Colonic mucosa (tissue), 4 donors: Measurements from ENCODE around the gene WDR90. TPM values are rescaled to one million over a fixed set of nuclear protein-coding genes. Genes with fewer than 3 reads are reported as not detected.
"Not testable (repeated sequence)": the region's sequence is repeated elsewhere in the genome, so short reads cannot be mapped to it uniquely, and the experiment has no call there.

Source experiments
- DNase-seq: peaks from one replicate; pipeline ENCODE4 v3.0.0-alpha.2; 2020
- H3K27ac ChIP-seq: fragments of 200-600 bp; one replicate; pipeline ENCODE4 v1.8.0; 2021
- H3K27me3 ChIP-seq: fragments of 200-600 bp; one replicate; pipeline ENCODE4 v1.8.0; 2021
- H3K36me3 ChIP-seq: fragments of 200-600 bp; one replicate; pipeline ENCODE4 v1.8.0; 2021
- H3K4me1 ChIP-seq: fragments of 200-600 bp; one replicate; pipeline ENCODE4 v1.8.0; 2021; ENCODE audit warnings: mild to moderate bottlenecking
- H3K4me3 ChIP-seq: fragments of 200-600 bp; one replicate; pipeline ENCODE4 v1.8.0; 2021
- H3K9ac ChIP-seq, 2 donors: one replicate each; pipeline ENCODE4 v1.7.0; 2013; ENCODE audit warnings: control low read depth in 2 of 2, low read depth in 2 of 2, low read length in 2 of 2
- H3K9me3 ChIP-seq: fragments of 200-600 bp; one replicate; pipeline ENCODE4 v1.8.0; 2021
- intact Hi-C: fragments of 100-400 bp; cut with DNase I; formaldehyde crosslinking; loops from one replicate; pipeline ENCODE4 v1.14.1; 2022
- total RNA-seq, 2 donors: library from RNA; stranded (reverse); fragmentation: NEBNext Ultra II Directional in 1 of 2; extraction: Animal tissue kit (Norgen Biotek cat#: 25700) in 1 of 2; gene quantifications; one replicate each; pipeline ENCODE4 v1.2.1, GENCODE V29; 2021
- TF ChIP-seq, protein P1 (sequence below): fragments of 200-600 bp; IDR thresholded peaks from one replicate; pipeline ENCODE4 v1.8.0; 2022; ENCODE audit warnings: antibody characterized with exemption, mild to moderate bottlenecking
- donor health status: healthy.
- donor health status: DM: no; HTN: no; CAD: no.
- donor health status: DM: no; HTN: no; CAD: no.

The WDR90 gene
- total RNA-seq, 2 donors from 2014 or later: 25.1 to 122 TPM

DNA sequence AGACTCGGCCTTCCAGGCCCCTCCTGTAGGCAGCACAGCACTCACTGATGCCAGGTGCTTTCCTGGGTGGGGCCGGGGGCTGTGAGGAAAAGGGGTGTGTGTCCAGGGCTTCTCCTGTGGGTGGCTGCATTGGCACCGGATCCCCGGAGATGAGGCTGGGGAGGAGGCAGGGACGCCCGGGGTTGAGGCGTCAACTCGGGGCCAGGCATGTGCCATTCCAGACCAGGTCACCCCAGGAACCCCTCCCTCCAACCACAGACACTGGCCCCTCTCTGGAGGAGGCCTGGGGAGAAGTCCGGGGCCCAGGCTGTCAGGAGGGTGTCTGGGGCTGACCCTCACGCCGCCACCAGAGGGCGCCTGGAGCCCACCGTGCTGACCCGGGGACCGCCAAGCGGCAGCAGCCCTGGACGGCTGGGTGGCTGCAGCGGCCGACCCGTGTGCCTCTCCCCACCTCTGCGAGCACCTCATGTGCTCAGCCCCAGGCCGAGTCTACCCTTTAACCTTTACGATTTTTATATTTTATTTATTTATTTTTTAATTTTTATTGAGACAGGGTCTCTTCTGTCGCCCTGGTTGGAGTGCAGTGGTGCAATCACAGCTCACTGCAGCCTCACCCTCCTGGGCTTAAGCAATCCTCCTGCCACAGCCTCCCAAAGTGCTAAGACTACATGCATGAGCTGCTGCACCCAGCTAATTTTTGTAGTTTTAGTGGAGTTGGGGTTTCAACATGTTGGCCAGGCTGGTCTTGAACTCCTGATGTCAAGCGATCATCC is 62.6 kb downstream of the WDR90 start:
- Histone ChIP-seq H3K36me3 (no peaks in the 10 kb centered on the region), H3K27me3 (peaks cover 29% of the 10 kb centered on the region), H3K9me3 (no peaks in the 10 kb centered on the region), H3K27ac (no peak overlapping the region), H3K4me1 (peaks cover 12% of the 10 kb centered on the region), H3K4me3 (no peak overlapping the region), H3K9ac (no peak overlapping the region)
- intact Hi-C loops: loop anchor here (2.0 to 5.0 kb wide), 2 partner anchors 75 to 346 kb away; no protein-coding TSS in a partner anchor
- DNase-seq: peak; percentile 79
- TF ChIP-seq, protein P1, sequence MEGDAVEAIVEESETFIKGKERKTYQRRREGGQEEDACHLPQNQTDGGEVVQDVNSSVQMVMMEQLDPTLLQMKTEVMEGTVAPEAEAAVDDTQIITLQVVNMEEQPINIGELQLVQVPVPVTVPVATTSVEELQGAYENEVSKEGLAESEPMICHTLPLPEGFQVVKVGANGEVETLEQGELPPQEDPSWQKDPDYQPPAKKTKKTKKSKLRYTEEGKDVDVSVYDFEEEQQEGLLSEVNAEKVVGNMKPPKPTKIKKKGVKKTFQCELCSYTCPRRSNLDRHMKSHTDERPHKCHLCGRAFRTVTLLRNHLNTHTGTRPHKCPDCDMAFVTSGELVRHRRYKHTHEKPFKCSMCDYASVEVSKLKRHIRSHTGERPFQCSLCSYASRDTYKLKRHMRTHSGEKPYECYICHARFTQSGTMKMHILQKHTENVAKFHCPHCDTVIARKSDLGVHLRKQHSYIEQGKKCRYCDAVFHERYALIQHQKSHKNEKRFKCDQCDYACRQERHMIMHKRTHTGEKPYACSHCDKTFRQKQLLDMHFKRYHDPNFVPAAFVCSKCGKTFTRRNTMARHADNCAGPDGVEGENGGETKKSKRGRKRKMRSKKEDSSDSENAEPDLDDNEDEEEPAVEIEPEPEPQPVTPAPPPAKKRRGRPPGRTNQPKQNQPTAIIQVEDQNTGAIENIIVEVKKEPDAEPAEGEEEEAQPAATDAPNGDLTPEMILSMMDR: peak; percentile 99

DNA sequence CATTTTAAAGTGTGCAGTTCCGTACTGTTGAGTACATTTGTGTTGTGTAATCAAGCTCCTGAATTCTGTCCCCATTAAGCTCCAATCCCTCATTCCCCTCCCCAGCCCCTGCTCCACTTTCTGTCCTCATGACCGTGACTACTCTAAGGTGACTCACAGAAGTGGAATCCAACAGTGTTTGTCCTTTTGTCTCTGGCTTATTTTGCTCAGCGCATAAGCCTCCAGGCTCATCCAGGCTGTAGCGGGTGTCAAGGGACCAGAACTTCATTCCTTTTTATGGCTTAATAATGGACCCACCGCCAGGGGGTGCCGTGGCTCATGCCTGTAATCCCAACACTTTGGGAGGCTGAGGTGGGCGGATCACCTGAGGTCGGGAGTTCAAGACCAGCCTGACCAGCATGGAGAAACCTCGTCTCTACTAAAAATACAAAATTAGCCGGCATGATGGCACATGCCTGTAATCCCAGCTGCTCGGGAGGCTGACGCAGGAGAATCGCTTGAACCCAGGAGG is 63.6 kb downstream of the WDR90 start:
- peaks cover 23% of the 10 kb centered on the region for H3K27me3 ChIP-seq
- not testable (repeated sequence) for H3K4me3 ChIP-seq, H3K36me3 ChIP-seq, H3K9ac ChIP-seq, H3K27ac ChIP-seq, H3K9me3 ChIP-seq
- TF ChIP-seq, protein P1: peak; percentile 14
- intact Hi-C loops: loop anchor here (2.0 to 5.0 kb wide), 2 partner anchors 74 to 345 kb away; no protein-coding TSS in a partner anchor
- peak; percentile 55 for DNase-seq
- H3K4me1 ChIP-seq: peaks cover 12% of the 10 kb centered on the region

DNA sequence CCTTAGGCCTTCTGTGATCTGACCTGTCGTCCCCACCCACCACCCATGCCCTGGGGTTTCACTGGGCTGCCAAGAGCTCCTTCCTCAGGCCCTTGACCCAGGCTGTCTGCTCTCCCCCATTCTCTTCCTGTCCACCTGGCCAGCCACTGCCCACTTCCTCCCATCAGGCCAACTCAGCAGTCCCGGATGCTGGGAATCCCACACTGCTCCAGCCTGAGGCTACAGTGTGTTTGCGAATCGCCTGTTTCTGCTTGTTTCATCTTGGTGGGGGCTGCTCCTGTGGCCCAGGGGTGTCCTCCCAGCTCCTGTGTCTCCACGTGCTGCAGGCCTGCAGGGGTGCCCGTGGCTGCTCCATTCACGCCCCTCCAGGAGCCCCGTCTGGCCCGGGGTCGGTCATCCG is 64.9 kb downstream of the WDR90 start:
- TF ChIP-seq, protein P1: no peak
- peak overlapping the region in 1 of 2 donors; percentile 16 for H3K9ac ChIP-seq
- peaks cover 21% of the 10 kb centered on the region for H3K4me1 ChIP-seq
- H3K4me3 ChIP-seq: no peak overlapping the region
- H3K27ac ChIP-seq: no peak overlapping the region
- H3K36me3 ChIP-seq: no peaks in the 10 kb centered on the region
- H3K9me3 ChIP-seq: no peaks in the 10 kb centered on the region
- DNase-seq: no peak
- intact Hi-C loops: loop anchor here (5.0 kb wide), 1 partner anchor 343 kb away; no protein-coding TSS in a partner anchor
- H3K27me3 ChIP-seq: peaks cover 20% of the 10 kb centered on the region

DNA sequence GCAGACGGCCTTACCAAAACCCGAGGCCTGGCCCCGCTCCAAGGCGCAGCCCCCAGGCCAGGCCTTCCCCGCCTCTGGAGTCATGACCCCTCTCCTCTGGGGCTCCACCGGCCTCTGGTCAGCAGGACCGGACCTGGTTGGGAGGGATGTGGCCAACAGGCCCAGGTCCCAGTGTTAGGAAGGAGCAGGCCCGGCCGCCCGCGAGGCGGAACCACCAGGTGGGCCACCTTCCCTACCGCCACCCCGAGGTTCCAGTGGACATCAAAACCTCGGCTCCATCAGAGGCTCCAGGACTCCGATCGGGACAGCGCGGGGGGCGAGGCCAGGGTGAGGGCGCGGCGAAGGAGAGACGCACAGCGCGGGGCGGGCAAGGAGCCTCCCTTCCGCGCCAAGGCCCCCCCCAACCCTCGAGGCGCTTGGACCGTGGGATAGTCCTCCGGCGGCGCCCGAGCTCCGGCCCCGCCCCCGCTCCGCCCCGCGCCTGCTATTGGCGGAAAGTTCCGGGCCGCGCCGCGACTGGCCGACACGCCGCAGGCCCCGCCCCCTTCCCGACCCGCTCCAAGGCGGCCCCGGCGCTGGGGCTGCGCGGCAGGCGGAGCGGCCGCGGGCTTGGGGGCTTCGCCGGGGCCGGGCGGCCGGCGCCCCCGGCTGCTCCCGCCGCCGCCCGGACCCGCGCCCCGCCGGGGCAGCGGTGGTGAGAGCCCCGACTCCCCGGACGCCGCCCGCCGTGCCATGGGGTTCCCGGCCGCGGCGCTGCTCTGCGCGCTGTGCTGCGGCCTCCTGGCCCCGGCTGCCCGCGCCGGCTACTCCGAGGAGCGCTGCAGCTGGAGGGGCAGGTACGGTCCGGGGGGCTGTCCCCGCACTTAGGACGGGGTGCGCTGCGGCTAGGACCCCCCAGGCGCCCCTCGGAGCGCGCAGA is 65.7 kb downstream of the WDR90 start, which contains the start of gene METRN:
METRN (plus strand) TSS at position 561 of the 919 bp plus-strand sequence; CDS start at position 733, 172 bp downstream.
- intact Hi-C loops: loop anchor here (5.0 kb wide), 1 partner anchor 342 kb away; no protein-coding TSS in a partner anchor
- no peaks in the 10 kb centered on the region for H3K36me3 ChIP-seq
- H3K9ac ChIP-seq: peak within 1 kb of the TSS; percentile 19 to 51
- peak within 1 kb of the TSS; percentile 70 for H3K4me3 ChIP-seq
- no peak within 1 kb of the TSS for H3K27ac ChIP-seq
- peaks cover 26% of the 10 kb centered on the region for H3K4me1 ChIP-seq
- DNase-seq: peak; percentile 92
- H3K27me3 ChIP-seq: peaks cover 17% of the 10 kb centered on the region
- no peaks in the 10 kb centered on the region for H3K9me3 ChIP-seq
- TF ChIP-seq, protein P1: no peak
